ENCODE measurements around the gene CBFA2T2. TPM values are rescaled to one million over a fixed set of nuclear protein-coding genes. Genes with fewer than 3 reads are reported as not detected.
A peak's percentile ranks its signal among the peaks of the same experiment; 100 is the strongest.

CBFA2T2 gene
- total RNA-seq, 1 experiment from 2014 or later, result 13.1 TPM

GRCh38 chr20:33552519-33552918 lies 62.6 kb downstream of the CBFA2T2 start:
- peak overlapping the region; percentile 35 for H3K27ac ChIP-seq (ENCODE audit: low read depth, low read length, poor library complexity, severe bottlenecking)

GRCh38 chr20:33553516-33553915 lies 63.6 kb downstream of the CBFA2T2 start:
- Histone ChIP-seq H3K27ac (ENCODE audit: low read depth, low read length, poor library complexity, severe bottlenecking) (no peak overlapping the region), H3K4me1 (ENCODE audit: insufficient read depth, low read length, poor library complexity, severe bottlenecking) (peaks cover 26% of the 10 kb centered on the region), H3K4me3 (ENCODE audit: low read depth, low read length, poor library complexity, severe bottlenecking) (no peak overlapping the region), H3K27me3 (replicated peaks; ENCODE audit: insufficient read depth, low read depth, low read length, poor library complexity) (no peaks in the 10 kb centered on the region), H3K36me3 (ENCODE audit: insufficient read depth, low read length, poor library complexity, severe bottlenecking) (no peaks in the 10 kb centered on the region), H3K9me3 (ENCODE audit: low read depth, low read length, poor library complexity, severe bottlenecking) (no peaks in the 10 kb centered on the region)
- TF ChIP-seq EZH2 (IDR thresholded peaks at IDR 0.05; ENCODE audit: borderline replicate concordance, low read depth, low read length, poor library complexity, severe bottlenecking), result no peak
- TF ChIP-seq CTCF (conservative IDR thresholded peaks at IDR 0.05; ENCODE audit: low read depth, low read length), result no peak
- no peak for DNase-seq (ENCODE audit: low spot score)
- ChIA-PET POLR2A (ENCODE audit: low non-redundant PET) (interaction anchor here (0.5 kb wide), 1 partner anchor 1196 kb away, joined by 4 read pairs; no protein-coding TSS in a partner anchor), CTCF (no interaction called here)
- intact Hi-C loops (cut with micrococcal nuclease; ENCODE audit: unreplicated experiment), result no loop called here
- no TSS peak for BruUV-seq (replicated peaks)

More at GRCh38 chr20:33552519-33552918, 62.6 kb downstream of the CBFA2T2 start:
- no peaks in the 10 kb centered on the region for H3K27me3 ChIP-seq (replicated peaks; ENCODE audit: insufficient read depth, low read depth, low read length, poor library complexity)
- peaks cover 26% of the 10 kb centered on the region for H3K4me1 ChIP-seq (ENCODE audit: insufficient read depth, low read length, poor library complexity, severe bottlenecking)
- H3K4me3 ChIP-seq (ENCODE audit: low read depth, low read length, poor library complexity, severe bottlenecking), result no peak overlapping the region
- H3K9me3 ChIP-seq (ENCODE audit: low read depth, low read length, poor library complexity, severe bottlenecking), result no peaks in the 10 kb centered on the region
- DNase-seq (ENCODE audit: low spot score), result no peak
- TF ChIP-seq CTCF (conservative IDR thresholded peaks at IDR 0.05; ENCODE audit: low read depth, low read length) (no peak), EZH2 (IDR thresholded peaks at IDR 0.05; ENCODE audit: borderline replicate concordance, low read depth, low read length, poor library complexity, severe bottlenecking) (no peak)
- POLR2A ChIA-PET (ENCODE audit: low non-redundant PET), result interaction anchor here (0.5 to 0.6 kb wide), 2 partner anchors 26 to 63 kb away, joined by 3 to 4 read pairs; partner anchors contain the start of gene CBFA2T2
- no peaks in the 10 kb centered on the region for H3K36me3 ChIP-seq (ENCODE audit: insufficient read depth, low read length, poor library complexity, severe bottlenecking)
- intact Hi-C loops (cut with micrococcal nuclease; ENCODE audit: unreplicated experiment), result no loop called here
- BruUV-seq (replicated peaks), result no TSS peak
- CTCF ChIA-PET, result no interaction called here

- BruUV-seq (replicated peaks), result no TSS peak
- Histone ChIP-seq H3K27me3 (replicated peaks; ENCODE audit: insufficient read depth, low read depth, low read length, poor library complexity) (no peaks in the 10 kb centered on the region), H3K4me1 (ENCODE audit: insufficient read depth, low read length, poor library complexity, severe bottlenecking) (peaks cover 26% of the 10 kb centered on the region), H3K36me3 (ENCODE audit: insufficient read depth, low read length, poor library complexity, severe bottlenecking) (no peaks in the 10 kb centered on the region), H3K9me3 (ENCODE audit: low read depth, low read length, poor library complexity, severe bottlenecking) (no peaks in the 10 kb centered on the region), H3K4me3 (ENCODE audit: low read depth, low read length, poor library complexity, severe bottlenecking) (no peak overlapping the region), H3K27ac (ENCODE audit: low read depth, low read length, poor library complexity, severe bottlenecking) (peak overlapping the region; percentile 51)
- peak; percentile 86 for DNase-seq (ENCODE audit: low spot score)
- POLR2A ChIA-PET (ENCODE audit: low non-redundant PET), result interaction anchor here (0.6 kb wide), 1 partner anchor 140 kb away, joined by 4 read pairs; no protein-coding TSS in a partner anchor
- intact Hi-C loops (cut with micrococcal nuclease; ENCODE audit: unreplicated experiment), result no loop called here
- CTCF ChIA-PET, result interaction anchor here (0.7 kb wide), 1 partner anchor 551 kb away, joined by 4 read pairs; no protein-coding TSS in a partner anchor
- TF ChIP-seq CTCF (conservative IDR thresholded peaks at IDR 0.05; ENCODE audit: low read depth, low read length) (no peak), EZH2 (IDR thresholded peaks at IDR 0.05; ENCODE audit: borderline replicate concordance, low read depth, low read length, poor library complexity, severe bottlenecking) (no peak)
These were observed 65.1 kb downstream of the CBFA2T2 start for GRCh38 chr20:33554914-33555420.

Data from A673 (cell line).